Measurements from ENCODE around the gene SENP8. TPM values are rescaled to one million over a fixed set of nuclear protein-coding genes. Genes with fewer than 3 reads are reported as not detected.
"Not testable (repeated sequence)": the region's sequence is repeated elsewhere in the genome, so short reads cannot be mapped to it uniquely, and the experiment has no call there.

SENP8 gene
- total RNA-seq, 4 donors from 2014 or later: 1.5 to 2.8 (median 1.8) TPM

DNA sequence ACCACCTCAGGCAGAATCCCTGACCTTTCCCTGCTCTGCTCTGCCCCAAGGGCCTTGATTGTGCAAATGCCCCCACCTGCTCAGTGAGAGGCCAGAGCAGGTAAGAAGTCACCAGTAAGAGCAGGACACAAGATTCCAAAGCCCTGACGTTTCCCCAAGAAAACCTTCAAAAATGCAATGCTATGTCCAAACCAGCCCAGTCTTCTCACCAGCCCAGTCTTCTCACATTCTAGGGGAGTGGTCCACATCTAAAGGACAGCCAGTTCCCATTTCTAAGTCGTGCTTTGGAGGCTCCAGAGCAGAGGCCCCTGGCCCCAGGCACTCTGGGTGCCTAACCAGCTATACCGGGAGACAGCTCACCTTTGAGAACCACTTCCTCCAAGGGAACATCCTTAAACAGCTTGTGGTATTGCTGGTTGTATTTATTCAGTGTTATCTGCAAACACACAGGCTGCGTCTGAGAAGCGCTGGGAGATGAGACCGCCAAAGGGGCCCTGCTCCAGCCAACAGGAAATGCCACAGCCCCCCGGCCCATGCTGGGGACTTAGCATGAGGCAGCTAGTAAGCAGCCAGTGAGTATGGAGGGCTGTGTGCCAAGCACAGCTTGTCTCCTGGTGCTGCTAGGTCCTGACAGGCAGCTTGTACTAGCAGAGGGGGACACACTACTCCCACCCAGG lies 50.1 kb downstream of the SENP8 start:
- no peaks in the 10 kb centered on the region for H3K27me3 ChIP-seq
- 36 to 48% methylated on average over 2 to 6 of the region's 7 CpGs for WGBS, 2 donors
- H3K27ac ChIP-seq: no peak overlapping the region
- intact Hi-C loops (cut with DNase I): no loop called here
- no peaks in the 10 kb centered on the region for H3K9me3 ChIP-seq
- no peaks in the 10 kb centered on the region for H3K36me3 ChIP-seq
- no peak overlapping the region for H3K4me3 ChIP-seq
- TF ChIP-seq, protein P1, sequence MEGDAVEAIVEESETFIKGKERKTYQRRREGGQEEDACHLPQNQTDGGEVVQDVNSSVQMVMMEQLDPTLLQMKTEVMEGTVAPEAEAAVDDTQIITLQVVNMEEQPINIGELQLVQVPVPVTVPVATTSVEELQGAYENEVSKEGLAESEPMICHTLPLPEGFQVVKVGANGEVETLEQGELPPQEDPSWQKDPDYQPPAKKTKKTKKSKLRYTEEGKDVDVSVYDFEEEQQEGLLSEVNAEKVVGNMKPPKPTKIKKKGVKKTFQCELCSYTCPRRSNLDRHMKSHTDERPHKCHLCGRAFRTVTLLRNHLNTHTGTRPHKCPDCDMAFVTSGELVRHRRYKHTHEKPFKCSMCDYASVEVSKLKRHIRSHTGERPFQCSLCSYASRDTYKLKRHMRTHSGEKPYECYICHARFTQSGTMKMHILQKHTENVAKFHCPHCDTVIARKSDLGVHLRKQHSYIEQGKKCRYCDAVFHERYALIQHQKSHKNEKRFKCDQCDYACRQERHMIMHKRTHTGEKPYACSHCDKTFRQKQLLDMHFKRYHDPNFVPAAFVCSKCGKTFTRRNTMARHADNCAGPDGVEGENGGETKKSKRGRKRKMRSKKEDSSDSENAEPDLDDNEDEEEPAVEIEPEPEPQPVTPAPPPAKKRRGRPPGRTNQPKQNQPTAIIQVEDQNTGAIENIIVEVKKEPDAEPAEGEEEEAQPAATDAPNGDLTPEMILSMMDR (IDR thresholded peaks at IDR 0.05): no peak
- no peak for TF ChIP-seq POLR2A (IDR thresholded peaks at IDR 0.05)
- DNase-seq: no peak
- no peaks in the 10 kb centered on the region for H3K4me1 ChIP-seq

DNA sequence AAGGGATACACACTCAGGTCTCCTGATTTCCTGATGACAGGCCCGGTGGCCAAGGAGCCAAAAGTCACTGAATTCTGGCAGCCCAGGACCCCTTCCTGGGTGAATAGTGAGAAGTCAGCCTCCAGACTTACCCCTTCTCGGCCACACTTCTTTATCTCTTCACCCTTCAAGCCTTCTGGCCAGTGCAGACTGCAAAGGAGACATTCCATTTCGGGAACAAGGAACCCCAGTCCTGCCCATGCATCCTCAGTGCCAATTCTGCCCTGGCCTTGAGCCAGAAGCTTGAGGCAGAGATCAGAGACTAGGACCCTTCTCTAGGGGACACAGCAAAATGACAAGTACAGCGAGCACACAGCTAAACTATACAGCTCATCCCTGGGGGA lies 50.6 kb downstream of the SENP8 start:
- Histone ChIP-seq H3K4me1 (no peaks in the 10 kb centered on the region), H3K4me3 (no peak overlapping the region), H3K9me3 (no peaks in the 10 kb centered on the region), H3K36me3 (no peaks in the 10 kb centered on the region), H3K27ac (no peak overlapping the region), H3K27me3 (no peaks in the 10 kb centered on the region)
- intact Hi-C loops (cut with DNase I): no loop called here
- 41 to 50% methylated on average over 1 to 2 of the region's 4 CpGs for WGBS, 2 donors
- TF ChIP-seq, protein P1 (IDR thresholded peaks at IDR 0.05): no peak
- TF ChIP-seq POLR2A (IDR thresholded peaks at IDR 0.05): no peak
- no peak for DNase-seq

DNA sequence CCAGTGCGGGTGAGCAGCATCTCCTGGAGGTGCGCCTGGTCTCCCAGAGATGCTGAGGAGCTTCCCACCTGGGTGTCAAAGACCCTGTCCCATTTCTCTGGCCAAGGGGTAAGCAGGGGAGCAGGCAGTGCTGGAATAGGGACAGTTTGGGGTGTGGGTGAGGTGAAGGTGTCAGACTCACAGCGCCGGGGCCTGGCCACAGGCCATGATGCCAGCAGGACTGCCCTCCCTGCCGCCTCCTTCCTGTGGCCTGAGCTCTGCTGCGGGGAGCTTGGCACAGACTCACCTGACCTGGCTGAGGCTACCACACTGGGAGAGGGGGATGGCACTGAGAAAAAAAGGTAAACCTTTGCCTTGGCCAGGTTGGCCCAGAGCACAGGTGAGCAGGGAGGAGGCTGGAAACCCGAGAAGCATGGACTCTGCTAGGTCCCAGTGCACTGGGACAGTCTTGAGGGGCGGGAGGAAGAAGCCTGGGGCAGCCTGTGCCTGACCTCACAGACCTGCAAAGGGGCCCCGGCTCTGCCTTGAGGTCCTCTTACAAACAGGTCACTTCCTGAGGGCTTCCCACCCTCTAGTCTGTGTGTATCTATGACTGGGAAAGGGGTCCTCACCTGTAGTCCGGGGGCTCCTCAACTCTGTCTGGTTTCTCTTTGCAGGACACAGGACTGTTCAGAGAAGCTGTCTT lies 51.2 kb downstream of the SENP8 start:
- Histone ChIP-seq H3K4me3 (no peak overlapping the region), H3K36me3 (no peaks in the 10 kb centered on the region), H3K27me3 (peaks cover 0 to 3% (median 0%) of the 10 kb centered on the region in 4 donors), H3K27ac (no peak overlapping the region), H3K4me1 (peaks cover 0 to under 1% (median 0%) of the 10 kb centered on the region in 3 donors), H3K9me3 (no peaks in the 10 kb centered on the region)
- 76 to 85% methylated on average over 5 to 6 of the region's 10 CpGs for WGBS, 2 donors
- no peak for TF ChIP-seq POLR2A (IDR thresholded peaks at IDR 0.05)
- TF ChIP-seq, protein P1 (IDR thresholded peaks at IDR 0.05): no peak
- intact Hi-C loops (cut with DNase I): no loop called here
- DNase-seq: no peak

DNA sequence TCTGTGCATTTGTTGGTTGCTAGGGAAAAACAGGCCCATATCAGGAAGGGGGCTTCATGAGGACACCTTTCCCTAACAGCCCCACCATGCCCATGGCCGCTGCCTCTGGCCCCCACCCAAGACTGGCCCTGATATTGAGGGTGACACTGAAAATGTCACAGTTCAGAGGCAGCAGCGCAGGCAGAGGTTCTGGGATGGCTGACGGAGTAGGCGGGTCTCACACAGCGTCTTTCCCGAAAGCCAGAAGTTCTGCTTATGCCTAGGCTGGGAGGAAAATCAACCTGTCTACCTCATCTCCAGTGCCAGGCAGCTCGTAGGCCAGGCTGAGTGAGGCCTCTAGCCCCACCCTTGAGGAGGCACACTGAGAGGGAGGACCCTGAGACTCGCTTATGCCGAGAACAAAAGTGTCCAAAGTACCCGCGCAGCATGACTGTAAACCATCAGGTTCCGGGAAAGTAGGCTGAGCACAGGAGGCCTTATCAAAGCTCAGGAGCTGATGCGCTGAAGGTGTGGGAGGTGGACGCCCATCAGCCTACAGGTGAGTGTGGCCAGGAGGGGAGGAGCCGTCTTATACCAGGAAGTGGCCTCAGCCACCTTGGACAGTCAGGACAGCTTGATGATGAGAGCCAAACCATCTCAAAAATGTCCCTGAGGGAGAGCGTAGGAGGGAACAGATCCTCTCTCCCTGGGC lies 51.9 kb downstream of the SENP8 start:
- Histone ChIP-seq H3K36me3 (no peaks in the 10 kb centered on the region), H3K4me3 (no peak overlapping the region), H3K27ac (no peak overlapping the region), H3K9me3 (no peaks in the 10 kb centered on the region), H3K4me1 (peaks cover 0 to 7% (median 0%) of the 10 kb centered on the region in 3 donors), H3K27me3 (peaks cover 0 to 10% (median 0%) of the 10 kb centered on the region in 4 donors)
- intact Hi-C loops (cut with DNase I): no loop called here
- TF ChIP-seq, protein P1 (IDR thresholded peaks at IDR 0.05): no peak
- WGBS, 2 donors: 88 to 90% methylated on average over 13 of the region's 16 CpGs
- no peak for DNase-seq

DNA sequence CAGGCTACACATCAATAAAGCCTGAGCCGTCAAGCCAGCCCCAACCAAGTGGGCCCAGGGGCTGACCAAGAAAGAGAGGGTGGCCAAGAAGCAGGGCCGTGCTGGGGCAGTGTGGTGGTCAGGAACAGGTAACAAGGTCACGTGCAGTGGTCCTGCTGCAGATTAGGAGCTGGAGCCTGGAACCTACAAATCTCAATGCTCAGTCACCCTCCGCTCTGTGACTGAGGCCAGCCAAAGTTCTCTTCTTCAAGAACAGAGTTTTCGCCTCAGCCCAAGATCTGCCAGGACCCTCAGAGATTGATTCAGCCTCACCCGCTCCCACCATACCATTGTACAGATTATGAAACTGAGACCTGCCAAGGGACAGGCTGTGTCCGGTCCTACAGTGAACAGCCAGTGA lies 52.5 kb downstream of the SENP8 start:
- DNase-seq: no peak
- TF ChIP-seq, protein P1 (IDR thresholded peaks at IDR 0.05): no peak
- no peak for TF ChIP-seq POLR2A (IDR thresholded peaks at IDR 0.05)
- Histone ChIP-seq H3K27ac (no peak overlapping the region), H3K27me3 (peaks cover 0 to 10% (median 0%) of the 10 kb centered on the region in 4 donors), H3K36me3 (no peaks in the 10 kb centered on the region), H3K4me3 (no peak overlapping the region), H3K9me3 (no peaks in the 10 kb centered on the region), H3K4me1 (peaks cover 0 to 11% (median under 1%) of the 10 kb centered on the region in 3 donors)
- 90 to 100% methylated on average over 3 to 5 of the region's 7 CpGs for WGBS, 2 donors
- intact Hi-C loops (cut with DNase I): no loop called here

DNA sequence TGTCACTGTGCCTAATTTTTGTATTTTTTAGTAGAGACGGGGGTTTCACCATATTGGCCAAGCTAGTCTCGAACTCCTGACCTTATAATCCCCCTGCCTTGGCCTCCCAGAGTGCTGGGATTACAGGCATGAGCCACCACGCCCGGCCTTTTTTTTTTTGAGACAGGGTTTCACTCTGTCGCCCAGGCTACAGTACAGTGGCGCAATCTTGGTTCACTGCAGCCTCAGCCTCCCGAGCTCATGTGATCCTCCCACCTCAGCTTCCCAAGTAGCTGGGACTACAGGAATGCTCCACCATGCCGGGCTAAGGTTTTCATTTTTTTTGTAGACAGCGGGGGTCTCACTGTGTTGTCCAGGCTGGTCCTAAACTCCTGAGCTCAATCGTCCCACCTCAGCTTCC lies 53.8 kb downstream of the SENP8 start:
- H3K4me3 ChIP-seq; H3K27me3 ChIP-seq; DNase-seq; H3K36me3 ChIP-seq; intact Hi-C loops (cut with DNase I); H3K9me3 ChIP-seq; H3K27ac ChIP-seq: not testable (repeated sequence)
- WGBS, 2 donors: 82% methylated on average over 10 of the region's 10 CpGs
- peaks cover 0 to 19% (median 2%) of the 10 kb centered on the region in 3 donors for H3K4me1 ChIP-seq
